Psoas muscle (tissue), 8 donors: ENCODE results near the gene IFT122. TPM values are rescaled to one million over a fixed set of nuclear protein-coding genes. Genes with fewer than 3 reads are reported as not detected.

Experiments
- ATAC-seq, 4 donors: fragments of 200-7000 bp; cut with Tn5 transposase; one replicate each; pipeline ENCODE4 v1.9.1; 2020; ENCODE audit warnings: moderate library complexity in 3 of 4, mild to moderate bottlenecking in 2 of 4
- DNase-seq, 2 donors: peaks; one replicate each; pipeline ENCODE4 v3.0.0-alpha.2; 2020
- H3K27ac ChIP-seq: fragments of 200-600 bp; one replicate; pipeline ENCODE4 v1.8.0; 2022
- H3K27me3 ChIP-seq, 3 donors: fragments of 200-600 bp in 1 of 3; one replicate each; pipeline versions ENCODE4 v1.6.1 to v1.8.0; 2013 to 2022; ENCODE audit warnings: low read length in 2 of 3, mild to moderate bottlenecking in 2 of 3, moderate library complexity in 1 of 3; ENCODE audit not compliant: insufficient read depth in 3 of 3
- H3K36me3 ChIP-seq, 2 donors: fragments of 200-600 bp in 1 of 2; one replicate each; pipeline versions ENCODE4 v1.6.1 to v1.8.0; 2013 to 2022; ENCODE audit warnings: low read depth in 1 of 2, mild to moderate bottlenecking in 1 of 2, moderate library complexity in 1 of 2; ENCODE audit not compliant: insufficient read depth in 1 of 2
- H3K4me1 ChIP-seq: fragments of 200-600 bp; one replicate; pipeline ENCODE4 v1.8.0; 2022
- H3K4me3 ChIP-seq: fragments of 200-600 bp; one replicate; pipeline ENCODE4 v1.8.0; 2022; ENCODE audit warnings: mild to moderate bottlenecking
- H3K9me3 ChIP-seq: fragments of 200-600 bp; one replicate; pipeline ENCODE4 v1.8.0; 2022
- WGBS, 3 donors: extraction: QIAGEN DNeasy Blood & Tissue Kit; methylation state at CpG; one replicate each; pipeline versions ENCODE4 v1.1.6 to v1.1.7; 2013; 5-methylcytosine and 5-hydroxymethylcytosine counted together
- intact Hi-C, 2 donors: fragments of 100-400 bp; cut with DNase I; formaldehyde crosslinking; loops; one replicate each; pipeline versions ENCODE4 v1.11.0 to v1.14.2; 2022
- polyA plus RNA-seq, 3 donors: library from polyadenylated mRNA; stranded (reverse); fragments of 200-250 nt; gene quantifications; one replicate each; pipeline ENCODE4 v1.2.3, GENCODE V29; 2013
- total RNA-seq, 4 donors: library from RNA; stranded (reverse); fragmentation: NEBNext Ultra II Directional in 2 of 4; extraction: Animal tissue kit (Norgen Biotek cat#: 25700) in 2 of 4; gene quantifications; one replicate each; pipeline versions ENCODE4 v1.2.1 to v1.2.4, GENCODE V29; 2021 to 2023
- TF ChIP-seq, protein P1 (sequence below): fragments of 200-600 bp; IDR thresholded peaks from one replicate; pipeline ENCODE4 v1.8.0; 2022; ENCODE audit warnings: antibody characterized with exemption
- donor health status: healthy with polysubstance abuse.
- donor health status: DM: no; HTN: no; CAD: no; lungs with moderate emphysema.
- donor health status: Bipolar disorder and iron deficiency.
- donor health status: healthy.
- donor health status: DM: yes; HTN: yes; CAD: no.
- donor health status: DM: no; HTN: no; CAD: no.
- donor health status: DM: no; HTN: no; CAD: no.
- donor health status: DM: yes; HTN: yes; CAD: no.

IFT122 gene
- total and polyA plus RNA-seq, 7 donors = 2.3 to 7.3 (median 4.5) TPM

DNA sequence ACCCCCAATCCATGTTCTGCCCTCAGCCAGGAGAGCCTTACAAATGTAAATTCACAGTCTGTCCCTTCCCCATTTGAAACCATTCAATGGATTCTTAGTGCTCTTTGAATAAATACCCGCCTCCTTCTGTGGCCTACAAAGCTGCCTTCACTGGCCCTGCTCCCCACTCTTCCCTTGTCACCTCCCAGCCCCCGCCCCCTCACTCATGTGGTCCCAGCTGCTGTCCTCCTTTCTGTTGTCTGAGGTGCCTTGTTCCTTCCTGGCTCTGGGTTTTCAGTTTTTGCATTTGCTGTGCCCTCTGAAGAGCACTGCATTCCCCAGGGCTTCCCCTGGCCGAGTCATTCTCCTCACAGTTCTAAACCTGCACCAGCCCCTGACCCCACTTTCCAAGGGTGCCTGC is 14.8 kb upstream of the IFT122 start:
- Histone ChIP-seq H3K9me3 (no peaks in the 10 kb centered on the region), H3K36me3 (peaks cover 0 to 6% of the 10 kb centered on the region in 2 donors), H3K27ac (no peak overlapping the region), H3K4me1 (peaks cover 6% of the 10 kb centered on the region), H3K27me3 (no peaks in the 10 kb centered on the region), H3K4me3 (no peak overlapping the region)
- ATAC-seq (no peak), DNase-seq (no peak)
- intact Hi-C loops = no loop called here
- TF ChIP-seq, protein P1, sequence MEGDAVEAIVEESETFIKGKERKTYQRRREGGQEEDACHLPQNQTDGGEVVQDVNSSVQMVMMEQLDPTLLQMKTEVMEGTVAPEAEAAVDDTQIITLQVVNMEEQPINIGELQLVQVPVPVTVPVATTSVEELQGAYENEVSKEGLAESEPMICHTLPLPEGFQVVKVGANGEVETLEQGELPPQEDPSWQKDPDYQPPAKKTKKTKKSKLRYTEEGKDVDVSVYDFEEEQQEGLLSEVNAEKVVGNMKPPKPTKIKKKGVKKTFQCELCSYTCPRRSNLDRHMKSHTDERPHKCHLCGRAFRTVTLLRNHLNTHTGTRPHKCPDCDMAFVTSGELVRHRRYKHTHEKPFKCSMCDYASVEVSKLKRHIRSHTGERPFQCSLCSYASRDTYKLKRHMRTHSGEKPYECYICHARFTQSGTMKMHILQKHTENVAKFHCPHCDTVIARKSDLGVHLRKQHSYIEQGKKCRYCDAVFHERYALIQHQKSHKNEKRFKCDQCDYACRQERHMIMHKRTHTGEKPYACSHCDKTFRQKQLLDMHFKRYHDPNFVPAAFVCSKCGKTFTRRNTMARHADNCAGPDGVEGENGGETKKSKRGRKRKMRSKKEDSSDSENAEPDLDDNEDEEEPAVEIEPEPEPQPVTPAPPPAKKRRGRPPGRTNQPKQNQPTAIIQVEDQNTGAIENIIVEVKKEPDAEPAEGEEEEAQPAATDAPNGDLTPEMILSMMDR = no peak
- WGBS, 3 donors = 71 to 76% (median 75%) methylated on average over 3 of the region's 3 CpGs

DNA sequence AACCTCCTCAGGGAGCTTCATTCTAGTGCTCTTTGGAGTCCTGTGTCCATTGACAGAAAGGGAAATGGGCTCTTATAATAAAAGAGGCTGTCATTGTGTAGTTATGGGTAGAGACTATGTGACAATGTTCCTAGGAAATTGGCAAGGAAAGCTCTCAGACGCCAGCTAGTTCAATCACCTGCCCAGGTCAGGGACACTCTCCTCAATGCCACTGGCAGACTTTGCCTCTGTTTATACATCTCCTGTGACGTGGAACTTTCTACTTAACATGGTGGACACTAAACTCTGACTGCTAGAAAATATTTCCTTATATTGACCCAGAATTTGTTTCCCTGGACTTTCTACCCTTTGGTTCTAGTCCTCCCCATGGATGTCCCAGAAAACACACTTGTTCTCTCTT is 14.4 kb upstream of the IFT122 start:
- ATAC-seq (no peak), DNase-seq (no peak)

DNA sequence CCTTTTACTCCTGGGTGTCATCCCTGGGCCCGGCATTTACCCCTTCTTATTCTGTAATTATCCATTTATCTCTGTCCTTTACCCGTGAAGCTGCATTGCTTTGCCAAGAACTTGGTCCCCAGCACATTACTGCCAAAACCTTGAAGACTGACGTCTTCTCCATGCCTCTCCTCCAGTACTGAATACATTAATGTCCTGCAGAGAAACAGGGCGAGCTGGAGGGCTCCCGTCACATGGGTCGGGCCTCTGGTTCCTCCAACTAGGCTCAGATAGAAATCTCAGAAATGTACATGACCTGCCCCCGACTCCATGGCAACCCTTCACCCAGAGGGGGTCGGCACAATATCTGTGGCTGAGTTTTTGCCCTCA is 12.0 kb upstream of the IFT122 start:
- no peaks in the 10 kb centered on the region for H3K9me3 ChIP-seq
- H3K27me3 ChIP-seq = no peaks in the 10 kb centered on the region
- 8 to 14% (median 10%) methylated on average over 8 of the region's 8 CpGs for WGBS, 3 donors
- ATAC-seq (peak in 2 of 4 donors; percentile 5 to 6), DNase-seq (no peak)
- TF ChIP-seq, protein P1 = no peak
- H3K36me3 ChIP-seq = peaks cover 0 to 34% of the 10 kb centered on the region in 2 donors
- H3K4me1 ChIP-seq = peaks cover 6% of the 10 kb centered on the region
- peak overlapping the region; percentile 73 for H3K4me3 ChIP-seq
- intact Hi-C loops = no loop called here
- H3K27ac ChIP-seq = no peak overlapping the region

More for the DNA sequence above, 14.4 kb upstream of the IFT122 start:
- Histone ChIP-seq H3K4me1 (peaks cover 6% of the 10 kb centered on the region), H3K36me3 (peaks cover 0 to 10% of the 10 kb centered on the region in 2 donors), H3K4me3 (no peak overlapping the region), H3K27ac (no peak overlapping the region), H3K9me3 (no peaks in the 10 kb centered on the region), H3K27me3 (no peaks in the 10 kb centered on the region)
- 74 to 81% (median 78%) methylated on average over 2 of the region's 2 CpGs for WGBS, 3 donors
- TF ChIP-seq, protein P1 = no peak
- intact Hi-C loops = no loop called here

DNA sequence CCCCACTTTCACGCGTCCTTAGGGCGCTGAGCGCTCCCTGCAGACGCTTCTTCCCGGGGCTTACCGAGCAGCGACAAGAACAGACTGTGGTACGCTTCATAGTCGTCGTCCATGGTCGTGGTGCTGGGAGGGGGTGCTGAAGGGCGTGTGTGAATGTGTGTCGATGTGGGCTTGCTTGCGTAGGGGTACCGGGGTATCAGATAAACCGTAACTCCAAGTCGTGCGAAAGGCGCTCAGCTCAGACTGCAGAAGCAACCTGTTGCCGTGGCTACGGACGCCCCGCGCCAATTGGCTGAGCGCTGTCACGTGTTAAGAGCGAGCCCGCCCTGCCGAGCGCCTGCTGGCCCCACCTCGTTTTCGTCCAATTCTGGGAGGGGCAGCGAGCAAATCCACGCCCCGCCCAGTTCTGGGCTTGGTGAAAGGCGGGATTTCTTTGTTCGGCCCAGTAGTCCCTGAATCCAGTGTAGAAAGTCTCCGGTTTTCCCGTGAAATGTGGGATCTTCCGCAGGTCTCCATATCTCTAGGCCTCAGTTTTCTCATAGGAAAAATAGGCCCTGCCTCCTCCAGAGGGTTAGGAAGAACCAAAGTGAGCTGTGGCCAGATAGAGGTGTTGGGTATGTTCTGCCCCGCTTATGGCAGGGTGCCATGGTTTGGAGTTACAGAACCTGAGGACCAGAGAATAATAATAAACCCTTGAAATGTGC is 11.5 kb upstream of the IFT122 start, which contains the start of gene EFCAB12:
Gene EFCAB12 (minus strand): TSS at position 261 of the 704 bp plus-strand sequence. CDS start 148 bp downstream, at position 113.
- intact Hi-C loops = no loop called here
- ATAC-seq = peak; percentile 98 to 100 (median 99)
- TF ChIP-seq, protein P1 = no peak
- H3K27ac ChIP-seq = peak within 1 kb of the TSS; percentile 11
- WGBS, 3 donors = 1% methylated on average over 42 of the region's 42 CpGs
- H3K4me3 ChIP-seq = peak within 1 kb of the TSS; percentile 73
- peaks cover 6% of the 10 kb centered on the region for H3K4me1 ChIP-seq
- no peaks in the 10 kb centered on the region for H3K9me3 ChIP-seq
- peak; percentile 95 to 97 for DNase-seq
- H3K36me3 ChIP-seq = peaks cover under 1 to 39% of the 10 kb centered on the region in 2 donors
- no peaks in the 10 kb centered on the region for H3K27me3 ChIP-seq
